Rectal smooth muscle tissue (tissue), 1 donor: ENCODE measurements around the gene ARHGAP26.

ENCODE experiments used
- H3K27ac ChIP-seq: one replicate; pipeline ENCODE4 v1.7.0; 2013; ENCODE audit warnings: low read depth, low read length, inconsistent platforms
- H3K27me3 ChIP-seq: one replicate; pipeline ENCODE4 v1.7.0; 2013; ENCODE audit warnings: low read length; ENCODE audit not compliant: control insufficient read depth, insufficient read depth
- H3K36me3 ChIP-seq: one replicate; pipeline ENCODE4 v1.7.0; 2013; ENCODE audit warnings: low read length; ENCODE audit not compliant: control insufficient read depth, insufficient read depth
- H3K4me1 ChIP-seq: one replicate; pipeline ENCODE4 v1.7.0; 2013; ENCODE audit warnings: low read length; ENCODE audit not compliant: control insufficient read depth, insufficient read depth
- H3K4me3 ChIP-seq: one replicate; pipeline ENCODE4 v1.7.0; 2013; ENCODE audit warnings: low read length
- H3K9ac ChIP-seq: one replicate; pipeline ENCODE4 v1.7.0; 2013; ENCODE audit warnings: low read length

ARHGAP26 gene

GRCh38 chr5:143051244-143052058, 281.3 kb downstream of the ARHGAP26 start:
- Histone ChIP-seq H3K36me3 (no peaks in the 10 kb centered on the region), H3K27me3 (no peaks in the 10 kb centered on the region), H3K4me3 (no peak overlapping the region), H3K9ac (no peak overlapping the region), H3K4me1 (peaks cover 8% of the 10 kb centered on the region), H3K27ac (peak overlapping the region; percentile 42)

- H3K36me3 ChIP-seq, result no peaks in the 10 kb centered on the region
- H3K4me3 ChIP-seq, result no peak overlapping the region
- H3K27ac ChIP-seq, result no peak overlapping the region
- H3K27me3 ChIP-seq, result no peaks in the 10 kb centered on the region
- H3K4me1 ChIP-seq, result peaks cover 8% of the 10 kb centered on the region
- H3K9ac ChIP-seq, result no peak overlapping the region
Measured at GRCh38 chr5:143052967-143053682, 282.9 kb downstream of the ARHGAP26 start.

DNA sequence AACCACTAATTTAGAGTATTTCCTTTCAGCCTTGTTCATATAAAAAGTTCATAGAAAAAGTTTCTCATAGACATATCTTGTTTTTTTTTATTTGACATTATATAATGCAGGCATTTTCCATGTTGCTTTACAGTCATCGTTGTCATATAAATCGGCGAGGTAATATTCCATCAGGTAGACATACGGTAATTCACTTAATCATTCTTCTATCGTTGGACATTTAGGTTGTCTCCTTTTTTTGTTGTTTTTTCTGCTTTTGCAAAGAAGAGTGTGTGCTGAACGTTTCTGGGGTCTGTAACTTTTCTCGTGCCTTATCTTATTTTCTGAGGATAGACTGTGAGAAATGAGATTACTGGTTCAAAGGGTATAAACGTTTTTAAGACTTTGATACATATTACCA, 283.6 kb downstream of the ARHGAP26 start:
- H3K27ac ChIP-seq, result no peak overlapping the region
- no peaks in the 10 kb centered on the region for H3K27me3 ChIP-seq
- no peak overlapping the region for H3K4me3 ChIP-seq
- H3K9ac ChIP-seq, result no peak overlapping the region
- H3K36me3 ChIP-seq, result no peaks in the 10 kb centered on the region
- H3K4me1 ChIP-seq, result peaks cover 8% of the 10 kb centered on the region

DNA sequence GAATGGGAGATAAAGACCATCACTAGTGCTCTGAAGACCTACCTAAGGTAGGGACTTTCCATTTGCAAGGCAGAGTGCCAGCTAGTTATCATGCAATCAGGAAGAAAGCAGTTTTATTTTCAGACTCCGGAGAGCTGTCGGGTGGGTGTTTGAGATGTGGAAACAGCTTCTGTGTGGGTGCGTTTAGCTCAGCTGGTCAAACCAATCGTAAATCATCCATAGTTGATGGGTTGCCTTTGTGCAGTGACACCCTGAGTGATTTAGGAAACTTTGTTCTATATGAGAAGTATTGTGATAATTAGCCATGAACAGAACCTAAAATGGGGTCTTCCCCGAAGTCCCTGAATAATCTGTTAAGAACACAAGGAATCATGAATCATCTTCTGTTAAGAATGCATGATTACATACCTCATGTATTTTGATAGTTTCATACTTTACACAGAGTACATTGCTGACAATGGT, 284.3 kb downstream of the ARHGAP26 start:
- H3K9ac ChIP-seq, result no peak overlapping the region
- no peak overlapping the region for H3K4me3 ChIP-seq
- H3K4me1 ChIP-seq, result peaks cover 8% of the 10 kb centered on the region
- no peak overlapping the region for H3K27ac ChIP-seq
- H3K27me3 ChIP-seq, result no peaks in the 10 kb centered on the region
- H3K36me3 ChIP-seq, result no peaks in the 10 kb centered on the region

- no peaks in the 10 kb centered on the region for H3K27me3 ChIP-seq
- H3K27ac ChIP-seq, result no peak overlapping the region
- no peak overlapping the region for H3K9ac ChIP-seq
- H3K4me3 ChIP-seq, result no peak overlapping the region
- H3K4me1 ChIP-seq, result peaks cover 10% of the 10 kb centered on the region
- H3K36me3 ChIP-seq, result no peaks in the 10 kb centered on the region
Measured at GRCh38 chr5:143055596-143056338, 285.6 kb downstream of the ARHGAP26 start.

GRCh38 chr5:143056339-143056704, 286.1 kb downstream of the ARHGAP26 start:
- Histone ChIP-seq H3K36me3 (no peaks in the 10 kb centered on the region), H3K9ac (no peak overlapping the region), H3K4me1 (peaks cover 7% of the 10 kb centered on the region), H3K4me3 (no peak overlapping the region), H3K27me3 (no peaks in the 10 kb centered on the region), H3K27ac (peak overlapping the region; percentile 38)

- H3K4me3 ChIP-seq, result no peak overlapping the region
- H3K9ac ChIP-seq, result no peak overlapping the region
- H3K4me1 ChIP-seq, result peaks cover 6% of the 10 kb centered on the region
- H3K27ac ChIP-seq, result peak overlapping the region; percentile 38
- H3K27me3 ChIP-seq, result no peaks in the 10 kb centered on the region
- H3K36me3 ChIP-seq, result no peaks in the 10 kb centered on the region
Measured at GRCh38 chr5:143056792-143057579, 286.8 kb downstream of the ARHGAP26 start.

- Histone ChIP-seq H3K4me3 (no peak overlapping the region), H3K9ac (no peak overlapping the region), H3K4me1 (peaks cover 8% of the 10 kb centered on the region), H3K36me3 (no peaks in the 10 kb centered on the region), H3K27ac (no peak overlapping the region), H3K27me3 (no peaks in the 10 kb centered on the region)
Measured at GRCh38 chr5:143057580-143057999, 287.4 kb downstream of the ARHGAP26 start.

DNA sequence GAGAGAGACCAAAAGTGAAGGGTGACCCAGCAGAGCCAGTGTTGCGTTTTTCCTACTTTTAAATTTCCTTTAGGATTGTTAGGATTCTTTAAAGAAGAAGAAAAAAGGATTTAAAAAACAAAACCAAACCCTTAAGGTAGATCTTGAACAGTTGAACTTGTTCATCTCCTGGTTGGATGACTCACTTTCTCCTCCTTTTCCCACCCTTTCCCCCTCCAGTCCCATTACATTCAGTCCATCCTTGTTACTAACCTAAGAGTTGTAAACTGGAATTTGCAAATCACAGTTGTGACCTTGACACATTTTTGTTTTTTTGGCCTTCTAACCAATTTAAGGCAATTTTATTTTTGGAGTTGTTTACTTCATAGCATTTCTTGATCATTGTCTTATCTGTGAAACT, 289.2 kb downstream of the ARHGAP26 start:
- H3K27ac ChIP-seq, result no peak overlapping the region
- peaks cover 10% of the 10 kb centered on the region for H3K4me1 ChIP-seq
- H3K4me3 ChIP-seq, result no peak overlapping the region
- H3K36me3 ChIP-seq, result no peaks in the 10 kb centered on the region
- H3K9ac ChIP-seq, result no peak overlapping the region
- no peaks in the 10 kb centered on the region for H3K27me3 ChIP-seq

DNA sequence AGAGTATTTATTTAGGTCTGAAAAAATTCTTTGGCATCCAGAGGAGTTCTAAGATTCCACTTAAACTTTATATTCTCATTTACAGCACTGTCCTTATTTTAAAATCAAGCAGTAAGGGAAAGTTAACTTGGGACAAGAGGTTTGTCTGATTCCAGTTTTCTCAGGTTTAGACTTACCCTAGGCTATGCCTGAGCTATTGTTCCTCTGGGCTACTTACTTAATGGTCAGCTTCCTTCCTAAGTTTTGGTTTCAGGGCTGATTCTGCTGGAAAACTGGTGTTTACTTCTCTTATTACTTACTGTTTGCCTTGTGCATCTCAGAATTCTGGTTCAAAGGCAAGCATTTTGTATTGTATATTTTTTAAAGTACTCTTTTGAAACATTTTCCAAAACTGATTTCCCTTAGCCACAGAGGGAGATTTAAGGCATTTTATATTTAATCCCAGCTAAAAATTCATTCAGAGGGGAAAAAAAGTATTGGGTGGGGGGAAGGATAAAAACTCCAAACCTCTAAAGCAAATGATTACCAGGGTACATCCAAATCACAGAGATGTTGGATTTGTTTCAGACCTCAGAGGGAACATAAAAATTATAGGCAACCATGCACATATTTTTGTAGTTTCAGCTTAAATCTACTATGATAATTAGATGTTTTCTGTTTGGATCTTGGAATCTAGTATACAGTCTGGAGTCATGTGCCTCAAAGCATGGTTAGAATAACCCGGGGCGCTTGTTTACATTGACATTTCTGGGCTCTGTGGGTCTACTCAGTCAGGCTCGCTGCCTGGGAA, 290.0 kb downstream of the ARHGAP26 start:
- Histone ChIP-seq H3K36me3 (no peaks in the 10 kb centered on the region), H3K4me1 (peaks cover 14% of the 10 kb centered on the region), H3K27ac (no peak overlapping the region), H3K9ac (no peak overlapping the region), H3K27me3 (no peaks in the 10 kb centered on the region), H3K4me3 (no peak overlapping the region)

- no peaks in the 10 kb centered on the region for H3K27me3 ChIP-seq
- H3K4me1 ChIP-seq, result peaks cover 14% of the 10 kb centered on the region
- H3K9ac ChIP-seq, result no peak overlapping the region
- no peak overlapping the region for H3K4me3 ChIP-seq
- H3K27ac ChIP-seq, result no peak overlapping the region
- H3K36me3 ChIP-seq, result no peaks in the 10 kb centered on the region
Measured at GRCh38 chr5:143061161-143061945, 291.2 kb downstream of the ARHGAP26 start.
